ENCODE measurements around the gene SP6.

Gene SP6

DNA sequence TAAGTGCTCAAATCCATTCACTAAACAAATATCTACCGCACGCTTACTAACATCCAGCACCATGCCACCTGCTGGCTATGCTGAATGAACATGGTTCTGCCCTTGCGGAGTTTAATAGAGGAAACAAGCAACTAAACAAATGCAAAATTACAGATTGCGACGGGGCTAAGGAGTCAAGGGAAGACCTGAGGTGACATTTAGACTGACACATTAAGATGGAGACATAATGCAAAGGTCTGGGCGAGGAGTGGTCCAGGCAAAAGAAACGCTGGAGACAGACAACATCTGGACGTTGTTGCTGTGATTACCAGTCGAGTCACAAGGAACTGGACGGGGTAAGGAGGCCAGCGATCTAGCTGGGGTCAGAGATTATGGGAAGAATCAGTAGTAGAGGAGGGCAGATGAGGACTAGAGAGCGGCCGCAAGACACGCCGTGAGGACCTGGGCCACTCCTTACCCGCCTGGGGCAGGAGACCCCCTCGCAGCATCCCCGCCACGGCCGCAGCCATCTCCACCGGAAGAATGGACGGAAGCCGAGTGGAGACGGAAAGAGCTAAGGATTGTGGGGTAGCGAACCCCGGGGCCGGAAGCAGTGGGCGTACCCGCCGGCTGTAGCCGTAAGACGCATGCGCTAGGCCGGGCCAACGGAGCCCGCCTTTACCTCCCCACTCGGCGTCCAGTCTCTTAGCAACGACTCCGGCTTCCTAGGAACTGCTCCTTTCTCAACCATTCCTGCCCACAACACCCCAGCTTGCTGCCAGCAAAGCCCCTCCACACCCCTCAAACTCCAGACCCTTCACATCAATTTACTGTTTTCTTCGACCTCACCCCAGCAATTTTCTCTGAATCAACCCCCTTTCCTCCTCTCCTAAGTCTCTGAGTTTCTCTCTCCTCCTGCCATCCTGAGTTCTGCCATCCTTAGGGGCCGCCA, 19.7 kb downstream of the SP6 start, which contains the start of the genes LRRC46 and MRPL10:
Gene LRRC46 (plus strand): TSS at position 668 of the 931 bp plus-strand sequence. CDS start 320 bp downstream, outside the sequence.
Gene MRPL10 (minus strand): TSS at position 539 of the 931 bp plus-strand sequence. CDS start 30 bp downstream, at position 509.
- DNase-seq, result peak; percentile 79

DNA sequence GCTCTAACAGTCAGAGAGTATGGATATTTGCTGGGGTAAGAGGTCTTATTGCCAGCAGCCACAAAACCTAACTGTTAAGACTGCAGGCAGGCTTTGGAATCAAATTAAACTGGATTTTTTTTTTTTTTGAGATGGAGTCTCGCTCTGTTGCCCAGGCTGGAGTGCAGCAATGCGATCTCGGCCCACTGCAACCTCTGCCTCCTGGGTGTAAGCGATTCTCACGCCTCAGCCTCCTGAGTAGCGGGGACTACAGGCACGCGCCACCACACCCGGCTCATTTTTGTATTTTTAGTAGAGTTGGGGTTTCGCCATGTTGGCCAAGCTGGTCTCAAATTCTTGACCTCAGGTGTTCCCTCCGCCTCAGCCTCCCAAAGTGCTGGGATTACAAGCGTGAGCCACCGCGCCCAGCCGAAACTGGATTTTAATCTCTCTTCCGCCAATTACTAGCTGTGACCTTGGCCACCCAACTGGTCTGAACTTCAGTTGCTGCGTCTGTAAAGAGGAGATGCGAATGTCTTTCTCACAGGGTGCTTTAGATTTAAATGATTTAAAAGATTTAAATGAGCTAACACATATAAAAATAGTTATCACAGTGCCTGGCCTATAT, 20.5 kb downstream of the SP6 start:
- no peak for DNase-seq

DNA sequence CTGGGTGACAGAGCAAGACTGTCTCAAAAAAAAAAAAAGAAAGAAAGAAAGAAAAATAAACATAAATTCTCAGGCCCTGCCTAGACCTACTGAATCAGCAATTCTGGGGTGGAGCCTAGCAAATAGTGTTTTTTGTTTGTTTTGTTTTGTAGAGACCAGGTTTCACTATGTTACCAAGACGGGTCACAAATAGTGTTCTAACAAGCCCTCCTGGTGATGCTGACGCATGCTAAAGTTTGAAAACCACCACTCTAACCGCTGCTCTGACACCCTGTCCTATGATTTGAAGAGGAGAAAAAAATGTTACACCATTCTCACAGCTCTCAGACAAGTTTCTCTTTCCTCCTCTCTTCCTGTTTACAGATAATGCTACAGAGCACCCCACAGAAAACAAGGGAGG, 21.1 kb downstream of the SP6 start:
- DNase-seq, result no peak

DNA sequence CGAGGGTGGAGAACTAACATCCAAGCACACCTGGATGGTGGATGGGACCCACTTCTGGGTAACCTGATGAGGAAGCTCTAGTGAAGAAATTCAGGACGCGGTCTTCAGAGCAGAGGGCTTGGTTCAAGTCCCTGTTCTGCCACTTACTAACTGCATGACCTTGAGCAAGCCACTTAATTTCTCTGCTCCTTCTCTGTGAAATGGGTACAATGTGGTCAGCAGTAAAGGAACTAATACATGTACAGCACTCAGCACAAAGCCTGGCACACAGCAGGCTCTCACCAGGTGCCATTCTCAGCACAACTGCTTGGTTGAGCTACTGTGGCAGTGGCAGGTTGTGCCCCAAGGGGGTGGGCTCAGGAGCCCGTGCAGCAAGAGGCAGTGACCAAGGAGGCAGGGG, 27.4 kb downstream of the SP6 start:
- DNase-seq, result no peak

DNA sequence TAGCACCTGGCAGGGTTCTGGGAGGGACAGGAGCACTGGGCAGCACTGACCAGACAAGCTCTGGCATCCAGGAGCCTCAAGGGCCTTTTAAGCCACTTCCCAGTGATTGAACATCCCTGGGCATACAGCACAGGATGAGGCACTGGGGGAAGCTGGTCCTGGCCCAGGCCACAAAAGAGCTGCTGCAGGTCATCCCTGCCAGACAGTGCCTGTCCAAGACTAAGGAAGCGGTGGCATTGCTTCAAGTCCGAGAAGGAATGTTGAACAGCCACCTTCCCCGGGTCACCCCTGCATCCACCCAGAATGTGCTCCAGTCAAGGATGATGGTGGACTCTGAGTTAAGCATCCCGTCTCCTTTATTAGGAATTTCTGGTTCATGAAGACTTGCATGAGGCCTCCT, 28.2 kb downstream of the SP6 start:
- no peak for DNase-seq

DNA sequence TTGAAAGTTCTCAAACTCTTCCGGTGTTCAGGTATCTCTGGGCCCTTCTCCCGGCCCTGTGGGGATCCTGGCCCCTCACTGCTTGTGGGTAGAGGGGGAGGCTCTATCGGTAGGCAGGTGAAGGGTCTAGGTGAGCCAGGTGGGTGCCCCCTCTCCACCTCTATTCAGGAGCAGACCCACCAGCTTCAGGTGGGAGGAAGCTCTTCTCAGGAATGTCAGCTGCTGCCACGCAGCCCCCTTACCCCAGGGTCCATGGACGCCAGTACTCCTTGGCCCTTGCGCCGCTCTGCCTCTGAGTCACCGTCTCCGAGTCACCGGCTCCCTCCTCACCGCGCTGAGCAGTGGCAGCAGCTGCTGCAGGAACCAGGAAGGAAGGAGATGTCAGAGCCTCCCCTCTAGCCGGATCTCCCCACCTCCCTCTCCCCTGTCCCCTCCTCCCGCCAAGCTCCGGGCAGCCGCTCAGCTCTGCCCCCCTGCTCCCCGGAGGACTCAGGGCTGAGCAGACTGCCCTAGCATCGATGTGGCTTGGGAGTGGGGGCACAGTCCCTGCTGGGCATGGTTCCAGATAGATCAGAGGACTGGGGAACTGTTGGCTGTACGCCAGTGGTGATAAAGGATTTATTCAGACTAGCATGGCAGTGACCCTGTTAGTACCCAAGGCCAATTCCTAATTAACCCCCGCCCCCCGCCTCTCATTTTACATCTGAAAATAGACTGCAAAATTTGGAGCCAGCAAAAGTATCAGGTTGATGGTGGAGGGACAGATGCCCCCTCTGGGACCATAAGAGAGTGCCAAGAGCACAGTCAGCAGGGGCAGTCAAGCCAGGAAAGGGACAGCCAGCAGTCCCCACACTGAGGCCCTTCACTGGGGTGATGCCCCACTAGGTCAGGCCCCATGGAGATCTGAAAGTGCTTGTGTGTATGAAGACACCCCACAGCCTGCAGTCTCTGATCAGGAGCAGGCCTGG, 29.3 kb downstream of the SP6 start, which contains the start of gene OSBPL7:
Gene OSBPL7 (minus strand): TSS at position 371 of the 968 bp plus-strand sequence. CDS start 1,516 bp downstream, outside the sequence.
- peak; percentile 47 for DNase-seq

DNA sequence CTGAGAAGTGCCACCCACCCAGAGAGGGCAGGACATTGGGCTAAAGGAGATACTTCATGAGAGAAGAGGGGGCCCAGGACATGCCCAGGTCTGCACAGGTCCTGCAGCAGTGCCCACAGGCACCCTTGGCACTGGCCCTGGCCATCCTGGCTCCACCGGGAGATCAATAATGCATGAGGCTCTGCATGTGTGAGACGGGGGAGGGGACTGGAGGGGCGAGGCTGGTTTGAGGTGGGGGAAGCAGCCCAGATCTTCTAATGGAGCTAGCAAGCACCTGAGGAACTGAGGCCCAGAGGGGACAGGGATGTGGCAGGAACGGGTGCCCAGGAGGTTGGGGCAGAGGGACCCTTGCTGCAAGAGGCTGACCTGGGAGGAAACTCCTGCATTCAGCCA, 29.9 kb downstream of the SP6 start:
- DNase-seq, result no peak

DNA sequence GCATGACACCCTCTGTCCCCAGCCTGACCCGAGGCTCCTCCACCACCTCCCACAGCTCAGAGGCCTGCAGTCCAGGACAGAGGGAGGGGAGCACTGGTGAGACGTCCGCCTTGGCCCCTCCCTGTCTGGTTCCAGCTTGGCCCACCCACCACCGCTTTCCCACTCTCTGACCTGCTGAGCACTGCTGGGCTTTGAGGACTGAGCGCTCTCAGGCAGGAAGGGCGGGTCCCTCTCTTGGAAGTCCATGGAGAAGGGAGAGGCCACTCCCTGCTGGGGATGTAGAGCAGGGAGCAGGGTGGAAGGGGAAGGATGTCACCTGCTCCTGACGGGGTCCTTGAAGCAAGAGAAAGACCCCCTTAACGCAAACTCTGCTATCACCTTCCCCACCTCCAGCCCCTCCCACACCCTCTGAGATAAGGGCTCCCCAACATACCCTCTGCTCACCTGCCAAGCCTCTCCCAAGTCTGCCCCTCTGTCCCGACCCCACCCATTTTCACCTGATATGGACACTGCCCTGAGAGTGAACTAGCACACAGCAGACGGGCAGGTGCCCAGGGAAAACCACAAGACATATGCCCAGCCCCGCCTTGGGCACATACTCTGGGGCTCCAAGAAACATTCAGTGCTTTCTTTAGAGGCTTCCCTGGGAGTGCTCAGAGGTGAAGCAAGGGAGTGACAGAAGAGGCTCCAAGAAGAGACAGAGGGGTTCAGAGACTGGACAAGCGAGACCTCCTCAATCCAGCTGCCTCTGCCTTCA, 30.8 kb downstream of the SP6 start:
- DNase-seq, result no peak

DNA sequence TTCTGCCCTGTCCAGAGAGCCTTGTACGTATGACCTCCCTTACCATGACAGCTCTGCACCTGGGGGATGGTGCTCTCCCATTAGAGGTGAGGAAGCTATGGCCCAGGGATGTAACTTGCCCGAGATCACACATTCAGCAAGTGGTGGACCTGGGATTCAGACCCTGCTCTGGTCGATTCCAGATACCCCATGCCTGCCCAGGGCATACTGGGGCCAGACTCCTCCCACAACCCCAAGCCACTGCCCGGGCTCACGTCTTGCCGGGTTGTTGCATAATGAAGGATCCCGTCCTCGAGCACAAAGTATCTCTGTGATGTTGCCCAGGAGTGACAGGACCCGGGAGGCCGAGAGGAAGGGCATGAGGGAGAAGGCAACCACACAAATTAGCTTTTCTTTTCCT, 31.5 kb downstream of the SP6 start:
- no peak for DNase-seq

DNA sequence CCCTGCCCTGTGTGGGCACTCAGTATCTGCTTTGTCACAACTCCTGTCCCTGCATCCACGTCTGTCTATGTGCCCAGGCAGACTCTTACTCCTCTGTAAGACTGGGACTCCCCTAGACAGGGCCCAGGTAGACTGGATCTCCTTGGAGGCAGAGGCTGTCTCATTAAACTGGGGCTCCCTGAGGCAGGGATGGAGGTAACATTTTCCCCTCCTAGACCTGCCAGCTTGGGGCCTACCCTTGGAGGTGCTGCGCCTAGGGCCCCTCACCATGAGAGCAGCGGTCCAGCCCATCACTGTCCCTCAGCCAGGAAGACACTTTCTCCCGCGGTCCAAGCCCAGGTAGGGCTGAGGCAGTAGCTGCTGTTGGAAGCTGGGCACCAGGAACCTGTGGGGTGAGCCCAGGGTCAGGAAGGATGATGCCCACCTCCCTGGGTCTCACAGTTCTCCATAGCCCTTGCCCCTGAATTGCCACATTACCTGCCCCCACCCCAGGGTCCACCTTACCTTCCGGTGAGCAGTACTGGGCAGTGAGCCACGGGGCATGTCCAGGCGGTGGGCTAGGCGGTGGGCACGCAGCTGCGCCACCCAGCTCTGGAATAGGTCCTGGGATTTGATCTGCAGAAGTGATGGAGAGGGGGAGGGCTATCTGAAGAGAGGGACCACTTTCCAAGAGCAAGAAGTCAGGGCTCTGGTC, 32.8 kb downstream of the SP6 start:
- DNase-seq, result no peak

DNA sequence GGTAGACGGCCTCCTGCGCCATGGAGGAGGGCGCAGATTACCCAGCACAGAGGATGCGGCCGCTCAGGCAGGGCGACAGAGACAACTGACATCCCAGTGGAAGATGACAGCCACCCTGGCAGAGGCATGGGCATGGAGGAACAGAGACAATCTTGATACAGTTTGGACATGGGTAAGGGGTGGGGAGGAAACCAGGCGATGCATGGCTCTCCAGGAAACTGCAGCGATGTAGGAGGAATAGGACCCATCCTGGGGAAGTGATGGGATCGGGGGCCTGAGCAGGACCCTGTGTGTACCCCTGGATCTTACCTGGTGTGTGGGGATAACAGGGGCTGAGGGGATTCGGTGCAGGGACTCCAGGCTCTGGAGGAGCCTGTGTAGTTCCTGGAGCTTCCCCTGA, 34.0 kb downstream of the SP6 start:
- DNase-seq, result no peak

DNA sequence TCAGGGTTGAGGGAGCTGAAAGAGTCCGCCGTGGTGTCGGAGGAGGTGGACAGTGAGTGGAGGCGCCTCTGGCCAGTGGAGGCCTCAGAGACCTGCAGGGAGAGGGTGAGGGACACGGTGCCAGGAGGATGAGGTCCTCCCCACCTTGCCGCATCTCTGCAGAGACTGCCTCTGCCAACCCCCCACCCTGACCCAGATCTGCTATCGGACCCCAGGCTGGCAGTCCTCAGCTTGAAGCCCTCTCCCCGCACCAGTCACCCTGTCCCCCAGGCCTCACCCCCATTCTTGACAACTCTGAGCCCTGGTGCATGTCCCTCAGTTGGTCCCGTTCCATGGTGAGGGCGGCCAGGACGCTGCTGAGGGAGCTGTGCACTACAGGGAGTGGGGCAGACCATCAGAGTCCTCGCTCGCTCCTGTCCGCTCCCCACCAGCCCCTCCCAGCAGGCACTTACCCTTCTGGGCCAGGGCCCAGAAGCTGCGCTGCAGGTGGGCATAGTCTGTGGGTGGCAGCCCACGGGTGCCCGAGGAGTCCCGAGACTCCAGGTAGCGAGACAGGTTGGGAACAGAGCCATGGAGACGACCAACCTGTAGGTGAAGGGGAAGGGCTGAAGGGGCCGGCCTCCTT, 34.7 kb downstream of the SP6 start:
- DNase-seq, result no peak

DNA sequence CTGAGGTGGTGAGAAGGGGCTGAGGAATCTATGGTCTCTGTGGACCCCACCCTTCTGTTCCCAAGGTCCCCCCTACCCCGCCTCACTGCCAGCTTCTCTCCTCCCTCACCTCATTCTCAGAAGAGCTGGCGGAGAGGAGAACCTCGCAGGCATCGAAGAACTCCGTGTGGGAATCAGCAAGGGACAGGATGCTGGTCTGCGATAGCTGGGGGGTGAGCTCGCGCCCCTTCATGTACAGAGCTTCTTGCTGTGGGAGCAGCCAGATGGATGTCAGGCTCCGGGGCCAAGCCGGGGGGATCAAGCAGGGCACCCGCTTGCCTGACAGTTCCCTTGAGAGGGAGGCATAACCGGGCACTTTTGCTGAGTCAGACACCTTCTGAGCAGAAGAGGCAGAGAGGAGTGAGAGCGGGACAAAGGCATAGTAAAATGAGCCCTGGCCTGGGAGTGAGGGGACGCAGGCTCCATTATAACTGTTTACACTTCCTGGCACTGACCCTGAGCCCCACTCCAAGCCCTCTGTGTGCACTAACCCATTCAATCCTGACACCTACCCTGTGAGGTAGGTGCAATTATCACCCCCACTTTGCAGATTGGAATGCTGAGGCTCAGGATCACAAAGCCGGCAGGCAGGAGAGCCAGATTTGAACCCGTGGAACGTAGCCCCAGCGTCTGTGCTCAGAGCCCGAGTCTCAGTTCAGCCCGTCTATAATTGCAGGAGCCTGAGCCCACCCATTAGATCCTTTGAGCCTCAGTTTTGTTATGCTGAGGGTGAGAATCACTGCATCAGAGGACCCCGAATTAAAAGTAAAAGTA, 35.7 kb downstream of the SP6 start:
- DNase-seq, result no peak

DNA sequence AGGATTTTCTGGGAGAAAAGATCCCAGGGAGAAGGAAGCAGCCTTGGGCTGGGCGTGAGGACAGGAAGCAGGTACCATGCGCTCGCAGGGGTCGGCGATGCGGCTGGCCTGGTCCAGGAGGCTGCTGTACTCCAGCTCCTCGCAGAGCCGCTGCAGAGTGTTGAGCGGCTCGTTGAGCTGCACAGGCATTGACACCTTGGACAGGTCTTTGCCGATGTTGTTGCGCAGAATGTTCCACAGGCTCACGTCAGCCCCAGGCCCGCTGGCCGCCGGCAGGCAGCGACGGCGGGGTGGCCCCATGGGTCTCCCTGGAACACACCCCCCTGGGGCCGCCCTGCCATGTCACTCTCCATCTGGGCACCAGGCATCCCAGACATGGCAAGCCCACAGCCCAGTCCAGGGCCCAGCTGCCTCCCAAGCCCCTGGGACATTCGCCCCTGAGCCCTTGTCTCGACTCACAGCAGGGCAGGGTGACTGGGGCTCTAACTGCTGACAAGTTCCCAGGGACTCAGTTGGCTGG, 37.4 kb downstream of the SP6 start:
- DNase-seq, result no peak

DNA sequence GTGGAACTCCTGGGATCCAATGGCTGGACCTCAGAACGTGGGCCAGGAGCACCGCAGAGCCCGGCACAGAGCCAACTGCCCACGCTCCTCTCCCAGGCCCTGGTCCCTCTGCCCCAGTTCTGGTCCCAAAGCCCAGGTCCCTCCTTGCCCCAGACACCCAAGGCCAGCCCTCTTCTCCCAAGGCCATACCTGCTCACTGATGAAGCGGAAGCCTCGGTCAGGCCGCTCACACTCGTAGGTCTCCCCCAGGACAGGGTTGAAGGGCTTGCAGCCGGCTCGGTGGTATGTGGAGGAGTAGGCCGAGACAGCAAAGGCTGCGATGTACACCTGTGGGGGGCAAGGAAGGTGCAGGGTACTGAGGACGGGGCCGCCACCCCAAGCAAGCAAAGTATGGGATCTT, 37.9 kb downstream of the SP6 start:
- no peak for DNase-seq

DNA sequence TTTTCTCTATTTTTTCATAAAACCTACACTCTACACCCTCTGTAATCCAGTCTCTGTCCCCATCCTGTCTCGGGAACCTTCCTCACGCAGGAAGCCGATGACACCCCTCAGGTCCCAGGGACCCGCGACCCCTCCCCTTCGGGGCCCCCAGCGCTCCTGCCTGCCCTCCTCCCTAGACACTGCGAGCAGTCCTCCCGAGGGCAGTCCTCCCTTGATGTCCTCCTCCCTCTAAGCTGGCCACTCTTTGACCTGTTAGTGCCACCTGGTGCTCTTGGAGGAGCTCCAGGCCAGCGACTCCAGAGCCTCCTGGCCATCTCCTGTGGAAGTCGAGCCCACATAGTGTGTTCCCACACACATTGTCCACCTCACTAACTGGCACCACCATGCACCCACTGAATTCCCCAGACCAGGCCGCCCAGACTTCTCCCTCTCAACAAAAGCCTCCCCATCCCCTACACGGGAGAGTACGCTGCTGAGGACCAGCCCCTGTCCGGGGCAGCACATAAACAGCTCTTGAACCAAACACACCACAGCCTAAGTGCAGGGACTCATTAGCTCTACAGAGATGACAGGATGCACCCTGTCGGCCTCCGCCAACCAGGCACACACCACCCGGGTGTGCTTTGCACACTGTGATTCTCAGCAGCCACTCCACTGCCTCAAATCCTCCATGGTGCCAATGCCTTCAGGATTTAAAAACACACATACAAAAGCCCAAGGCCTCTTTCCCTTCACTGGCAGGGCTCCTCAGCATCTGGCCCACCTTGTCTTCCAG, 38.6 kb downstream of the SP6 start:
- DNase-seq, result no peak

DNA sequence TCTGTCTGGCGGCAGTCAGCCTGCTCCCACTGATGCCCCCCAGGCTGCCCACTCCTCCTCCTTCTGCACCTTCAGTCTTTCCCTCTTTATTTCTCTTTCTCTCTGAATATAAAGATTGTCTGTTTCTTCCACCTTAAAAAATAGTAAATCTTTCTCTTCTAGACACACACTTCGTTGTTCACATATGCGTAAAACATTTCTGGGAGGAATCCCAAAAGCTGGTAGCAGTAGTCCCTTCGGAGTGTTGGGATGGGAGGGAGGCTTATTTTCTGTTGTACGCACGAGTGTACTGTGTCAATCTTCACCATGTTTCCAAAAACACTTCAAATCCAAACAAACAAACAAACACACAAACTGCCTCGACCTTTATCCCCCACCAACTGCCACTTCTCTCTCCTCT, 39.3 kb downstream of the SP6 start:
- no peak for DNase-seq

DNA sequence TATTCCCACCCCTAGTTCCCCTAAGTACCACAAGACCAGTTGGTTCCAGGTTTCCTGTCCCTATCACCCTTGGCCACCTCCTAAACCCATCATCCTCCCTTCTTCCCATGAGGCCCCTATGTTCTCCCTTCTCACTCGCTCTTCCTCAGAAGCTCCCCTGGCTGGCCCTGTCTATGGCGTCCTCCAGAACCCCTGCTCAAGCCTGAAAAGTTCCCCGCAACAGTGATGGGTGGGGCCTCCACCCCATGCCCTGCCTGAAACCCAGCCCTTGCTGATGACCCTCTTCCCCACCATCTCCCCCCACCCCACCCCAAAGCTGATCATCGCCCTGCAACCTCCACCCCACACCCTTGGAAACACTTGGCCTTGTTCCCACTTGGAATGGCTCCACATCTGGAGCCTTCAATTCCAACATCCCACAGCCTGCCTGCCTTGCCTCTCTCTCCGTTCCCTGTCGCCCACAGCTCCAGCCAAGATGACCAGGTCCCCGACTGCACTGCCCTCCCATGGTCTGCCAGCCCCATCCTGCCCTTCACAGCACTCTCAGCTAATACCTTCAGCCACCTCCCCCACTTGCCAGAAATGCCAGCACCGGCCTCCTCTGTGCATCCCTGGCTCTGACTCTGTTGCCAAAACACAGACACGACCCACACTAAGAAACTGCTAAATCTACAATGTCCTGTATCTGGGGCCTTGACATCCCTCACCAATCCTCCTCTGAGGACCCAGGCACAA, 39.9 kb downstream of the SP6 start:
- DNase-seq, result no peak
